H1 (cell line): ENCODE measurements around the gene NFASC. TPM values are rescaled to one million over a fixed set of nuclear protein-coding genes. Genes with fewer than 3 reads are reported as not detected.

Source experiments
- CTCF ChIA-PET: fragments of 300-600 bp; sonication (Branson Sonifier 250); formaldehyde crosslinking; loops from one replicate; lab custom pipeline; 2021; ENCODE audit not compliant: partially characterized antibody; lab: Charles Lee
- POLR2A ChIA-PET: fragments of 300-600 bp; sonication (Branson Sonifier 250); formaldehyde crosslinking; loops from one replicate; lab custom pipeline; 2021; ENCODE audit warnings: inconsistent platforms; ENCODE audit not compliant: partially characterized antibody; lab: Charles Lee
- DNase-seq, 2 experiments: peaks; one replicate each; pipeline versions ENCODE4 v3.0.0 to v3.0.0-alpha.2; 2010 to 2022; ENCODE audit warnings: low spot score in 2 of 2, low read depth in 1 of 2, mixed read lengths in 1 of 2
- FAIRE-seq: peaks from 2 replicates; lab custom pipeline; 2011; peaks lifted over from hg19 to GRCh38; lab: Jason Lieb, UNC
- H2AFZ ChIP-seq: 2 replicates; pipeline ENCODE4 v1.8.1; 2012; ENCODE audit warnings: low read length, inconsistent platforms
- H2AK5ac ChIP-seq: 2 replicates; pipeline ENCODE4 v1.6.1; 2013; ENCODE audit warnings: low read depth, low read length
- H2BK120ac ChIP-seq: replicated peaks from 2 replicates; pipeline ENCODE3; 2013; ENCODE audit warnings: low read depth, low read length, inconsistent platforms
- H2BK12ac ChIP-seq: 2 replicates; pipeline ENCODE4 v1.6.1; 2013; ENCODE audit warnings: low read depth, low read length
- H2BK15ac ChIP-seq: 2 replicates; pipeline ENCODE4 v1.6.1; 2013; ENCODE audit warnings: low read length
- H2BK20ac ChIP-seq: 2 replicates; pipeline ENCODE4 v1.6.1; 2013; ENCODE audit warnings: low read length
- H2BK5ac ChIP-seq: 2 replicates; pipeline ENCODE4 v1.6.1; 2013; ENCODE audit warnings: low read depth, low read length
- H3K14ac ChIP-seq: 2 replicates; pipeline ENCODE4 v1.6.1; 2013; ENCODE audit warnings: inconsistent platforms; ENCODE audit not compliant: insufficient read length
- H3K18ac ChIP-seq: 2 replicates; pipeline ENCODE4 v1.6.1; 2013; ENCODE audit warnings: low read length; ENCODE audit errors: extremely low read depth
- H3K23ac ChIP-seq: 2 replicates; pipeline ENCODE4 v1.6.1; 2013; ENCODE audit warnings: inconsistent platforms; ENCODE audit not compliant: insufficient read length
- H3K23me2 ChIP-seq: 2 replicates; pipeline ENCODE4 v1.6.1; 2013; ENCODE audit warnings: low read depth, low read length
- H3K27ac ChIP-seq: 2 replicates; pipeline ENCODE4 v1.6.1; 2011; ENCODE audit warnings: low read depth, low read length, inconsistent platforms
- H3K27me3 ChIP-seq, 4 experiments: replicated peaks in 1 of 4; 1 replicate in 1 of 4; 2 replicates in 3 of 4; pipeline versions ENCODE4 v1.6.1 to v1.8.1; 2011 to 2013; ENCODE audit warnings: low read length in 3 of 4, mild to moderate bottlenecking in 3 of 4, inconsistent platforms in 2 of 4, mixed read lengths in 2 of 4, moderate library complexity in 1 of 4; ENCODE audit not compliant: control insufficient read depth in 3 of 4, insufficient read depth in 3 of 4; ENCODE audit errors: extremely low read depth in 1 of 4
- H3K36me3 ChIP-seq, 4 experiments: 2 replicates each; pipeline versions ENCODE4 v1.6.1 to v1.8.1; 2011 to 2013; ENCODE audit warnings: mild to moderate bottlenecking in 4 of 4, low read length in 3 of 4, moderate library complexity in 2 of 4, control low read depth in 1 of 4, inconsistent platforms in 1 of 4; ENCODE audit not compliant: insufficient read depth in 4 of 4, control insufficient read depth in 2 of 4
- H3K4ac ChIP-seq: replicated peaks from 2 replicates; pipeline ENCODE3; 2013; ENCODE audit warnings: low read length, low read depth, mixed read lengths, inconsistent platforms; ENCODE audit not compliant: insufficient read length
- H3K4me1 ChIP-seq, 4 experiments: replicated peaks in 1 of 4; 1 replicate in 1 of 4; 2 replicates in 3 of 4; pipeline versions ENCODE4 v1.6.1 to v1.8.1; 2011 to 2013; ENCODE audit warnings: low read length in 3 of 4, inconsistent platforms in 2 of 4, mixed read lengths in 1 of 4; ENCODE audit not compliant: insufficient read depth in 4 of 4, control insufficient read depth in 3 of 4
- H3K4me2 ChIP-seq, 2 experiments: 2 replicates each; pipeline versions ENCODE4 v1.6.1 to v1.8.1; 2011 to 2013; ENCODE audit warnings: low read depth in 2 of 2, low read length in 2 of 2, control low read depth in 1 of 2, inconsistent platforms in 1 of 2, mild to moderate bottlenecking in 1 of 2; ENCODE audit not compliant: insufficient read depth in 1 of 2
- H3K4me3 ChIP-seq, 4 experiments: fragments of 200-600, 300-600 bp in 1 of 4; sonication (generic), shearing (Covaris generic), sonication (Bioruptor Twin) in 1 of 4; 2 replicates each; pipeline versions ENCODE4 v1.5.1 to v1.8.1; 2011 to 2016; ENCODE audit warnings: low read length in 4 of 4, low read depth in 3 of 4, control low read depth in 2 of 4, inconsistent platforms in 2 of 4, mild to moderate bottlenecking in 2 of 4, mixed read lengths in 1 of 4, moderate library complexity in 1 of 4; ENCODE audit not compliant: insufficient read depth in 2 of 4; ENCODE audit errors: extremely low read depth in 1 of 4
- H3K56ac ChIP-seq: replicated peaks from 2 replicates; pipeline ENCODE3; 2013; ENCODE audit warnings: low read depth, mild to moderate bottlenecking, mixed read lengths, low read length, inconsistent platforms; ENCODE audit not compliant: insufficient read length
- H3K79me1 ChIP-seq: 2 replicates; pipeline ENCODE4 v1.6.1; 2013; ENCODE audit warnings: low read depth, low read length, control low read depth
- H3K79me2 ChIP-seq, 2 experiments: 2 replicates each; pipeline versions ENCODE4 v1.6.1 to v1.8.1; 2012 to 2013; ENCODE audit warnings: low read length in 2 of 2, mild to moderate bottlenecking in 2 of 2, inconsistent platforms in 1 of 2; ENCODE audit not compliant: insufficient read depth in 2 of 2, control insufficient read depth in 1 of 2
- H3K9ac ChIP-seq, 4 experiments: replicated peaks in 1 of 4; 1 replicate in 1 of 4; 2 replicates in 3 of 4; pipeline versions ENCODE4 v1.6.1 to v1.8.1; 2011 to 2013; ENCODE audit warnings: low read depth in 3 of 4, low read length in 3 of 4, control low read depth in 2 of 4, mild to moderate bottlenecking in 2 of 4, moderate library complexity in 2 of 4, inconsistent platforms in 1 of 4; ENCODE audit errors: extremely low read depth in 1 of 4
- H3K9me3 ChIP-seq, 2 experiments: 2 replicates each; pipeline versions ENCODE4 v1.6.1 to v1.8.1; 2012 to 2013; ENCODE audit warnings: mild to moderate bottlenecking in 2 of 2, moderate library complexity in 2 of 2, control low read depth in 1 of 2, inconsistent platforms in 1 of 2, low read depth in 1 of 2, low read length in 1 of 2, mixed read lengths in 1 of 2; ENCODE audit not compliant: insufficient read depth in 2 of 2
- H4K20me1 ChIP-seq, 2 experiments: replicated peaks in 1 of 2; 2 replicates each; pipeline versions ENCODE3 to v1.8.1; 2011 to 2013; ENCODE audit warnings: inconsistent platforms in 2 of 2, low read length in 2 of 2, mild to moderate bottlenecking in 1 of 2; ENCODE audit not compliant: insufficient read depth in 2 of 2, control insufficient read depth in 1 of 2
- H4K5ac ChIP-seq: 2 replicates; pipeline ENCODE4 v1.6.1; 2013; ENCODE audit warnings: low read length, low read depth, mixed read lengths, inconsistent platforms; ENCODE audit not compliant: insufficient read length
- H4K8ac ChIP-seq: 2 replicates; pipeline ENCODE4 v1.8.0; 2013; ENCODE audit warnings: mild to moderate bottlenecking, moderate library complexity, low read length, inconsistent platforms; ENCODE audit not compliant: insufficient read depth; ENCODE audit errors: extremely low read depth
- H4K91ac ChIP-seq: replicated peaks from 2 replicates; pipeline ENCODE3; 2013; ENCODE audit warnings: low read length, mixed read lengths, inconsistent platforms; ENCODE audit not compliant: insufficient read length
- BACH1 ChIP-seq: IDR thresholded peaks from 2 replicates; pipeline ENCODE4 v1.6.1; 2012; ENCODE audit warnings: low read length, improper control_type of control experiment
- CEBPB ChIP-seq: IDR thresholded peaks from 2 replicates; pipeline ENCODE4 v1.6.1; 2012; ENCODE audit warnings: low read depth, low read length
- CREB1 ChIP-seq: IDR thresholded peaks from 2 replicates; pipeline ENCODE4 v1.6.1; 2012; ENCODE audit warnings: inconsistent platforms
- CTBP2 ChIP-seq: IDR thresholded peaks from 2 replicates; pipeline ENCODE4 v1.7.0; 2011; ENCODE audit warnings: borderline replicate concordance, mild to moderate bottlenecking, moderate library complexity, mixed read lengths, low read length; ENCODE audit not compliant: insufficient read depth, insufficient read length
- JUN ChIP-seq: IDR thresholded peaks from 2 replicates; pipeline ENCODE4 v1.6.1; 2011; ENCODE audit warnings: low read depth, mild to moderate bottlenecking, improper control_type of control experiment, low read length
- KDM5A ChIP-seq: fragments of 200-600 bp; IDR thresholded peaks from 2 replicates; pipeline ENCODE4 v1.7.1; 2012; ENCODE audit warnings: mild to moderate bottlenecking, low read length, inconsistent platforms, mixed read lengths
- NRF1 ChIP-seq: IDR thresholded peaks from 2 replicates; pipeline ENCODE4 v1.6.1; 2011; ENCODE audit warnings: mild to moderate bottlenecking, low read depth, low read length, improper control_type of control experiment
- RFX5 ChIP-seq: IDR thresholded peaks from 2 replicates; pipeline ENCODE4 v1.6.1; 2011; ENCODE audit warnings: low read depth, low read length, improper control_type of control experiment, borderline replicate concordance
- SAP30 ChIP-seq: fragments of 300-600 bp; sonication (generic); IDR thresholded peaks from 2 replicates; pipeline ENCODE4 v1.7.1; 2012; ENCODE audit warnings: low read length, moderate library complexity, mild to moderate bottlenecking, inconsistent platforms; ENCODE audit not compliant: insufficient read depth, insufficient replicate concordance
- SIN3A ChIP-seq, 2 experiments: IDR thresholded peaks in 1 of 2; conservative IDR thresholded peaks in 1 of 2; 2 replicates each; pipeline ENCODE4 v1.6.1; 2011 to 2012; ENCODE audit warnings: low read length in 2 of 2, improper control_type of control experiment in 1 of 2, low read depth in 1 of 2, mild to moderate bottlenecking in 1 of 2
- SIRT6 ChIP-seq: IDR thresholded peaks from one replicate; pipeline ENCODE4 v1.7.1; 2012; ENCODE audit warnings: low read length, inconsistent platforms
- SP2 ChIP-seq: IDR thresholded peaks from 2 replicates; pipeline ENCODE4 v1.6.1; 2012; ENCODE audit warnings: mild to moderate bottlenecking, low read length, inconsistent platforms
- TBP ChIP-seq: IDR thresholded peaks from 2 replicates; pipeline ENCODE4 v1.6.1; 2011; ENCODE audit warnings: low read depth, low read length, improper control_type of control experiment
- TCF12 ChIP-seq: IDR thresholded peaks from 2 replicates; pipeline ENCODE4 v1.6.1; 2011; ENCODE audit warnings: low read depth, mild to moderate bottlenecking, low read length
- WGBS, 2 experiments: shearing (Covaris generic) in 1 of 2; methylation state at CpG; one replicate each; pipeline versions ENCODE4 v1.1.6 to v1.1.7; 2013 to 2015; ENCODE audit warnings: low lambda C conversion rate in 2 of 2, mixed read lengths in 2 of 2, inconsistent platforms in 1 of 2, low coverage in 1 of 2, missing lambda C conversion rate in 1 of 2; ENCODE audit not compliant: insufficient replicate concordance in 2 of 2, insufficient coverage in 1 of 2, insufficient read length in 1 of 2; ENCODE audit errors: extremely low coverage in 1 of 2, missing lambda C conversion rate in 1 of 2; 5-methylcytosine and 5-hydroxymethylcytosine counted together
- polyA plus RNA-seq, 7 experiments: library from polyadenylated mRNA; depleted of rRNA in 3 of 7; stranded (reverse) in 5 of 7; unstranded in 2 of 7; fragments of >200 nt in 5 of 7; fragments of 200-250 nt in 2 of 7; gene quantifications; 1 replicate in 5 of 7; 2 replicates in 1 of 7; 4 replicates in 1 of 7; pipeline versions ENCODE4 v1.2.1 to v1.2.3, GENCODE V29; 2011 to 2013; ENCODE audit warnings: missing spikeins in 2 of 7, mixed read lengths in 2 of 7
- total RNA-seq: library from RNA; stranded (reverse); fragmentation: NEBNext Ultra II Directional; extraction: Animal tissue kit (Norgen Biotek cat#: 25700); gene quantifications from 2 replicates; pipeline ENCODE4 v1.2.1, GENCODE V29; 2021
- TF ChIP-seq, protein P1 (sequence below): IDR thresholded peaks from 2 replicates; pipeline ENCODE4 v1.6.1; 2011; ENCODE audit warnings: low read depth, mild to moderate bottlenecking, low read length; ENCODE audit not compliant: insufficient read depth

Gene NFASC
- total and polyA plus RNA-seq, 2 of the 8 experiments (the other 6 are each of a cell fraction or from before 2014, with no cell fraction given) = 5.0 to 15.2 TPM

DNA sequence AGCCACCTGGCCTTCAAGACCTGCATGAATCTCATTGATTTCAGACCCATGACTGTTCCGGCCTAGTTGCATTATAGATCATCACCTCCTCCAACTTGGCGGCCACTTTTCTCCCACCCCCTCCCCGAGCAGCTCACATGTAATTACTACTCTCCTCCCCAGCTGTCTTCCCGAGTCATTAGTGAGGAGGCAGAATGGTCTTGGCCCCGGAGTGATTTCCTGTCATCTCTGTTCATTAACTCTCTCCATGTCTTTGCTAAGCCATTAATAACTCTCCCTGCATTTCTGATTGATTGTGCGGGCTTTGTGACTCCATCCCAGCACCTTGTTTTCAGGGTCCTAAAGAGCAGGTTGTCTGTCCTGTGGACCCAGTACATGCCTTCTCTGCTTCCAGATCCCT is 96.8 kb downstream of the NFASC start:
- no peaks in the 10 kb centered on the region for H3K9me3 ChIP-seq
- no peak overlapping the region for H4K5ac ChIP-seq
- H3K79me2 ChIP-seq = no peaks in the 10 kb centered on the region
- H4K91ac ChIP-seq = no peak overlapping the region
- no peaks in the 10 kb centered on the region for H4K20me1 ChIP-seq
- WGBS, 2 experiments = 95% methylated on average over 6 of the region's 6 CpGs; no CpG with 5 or more reads in 1 of the 2 experiments
- DNase-seq (no peak), FAIRE-seq (no peak)
- no peak overlapping the region for H3K23ac ChIP-seq
- H3K27me3 ChIP-seq = no peaks in the 10 kb centered on the region
- H2BK5ac ChIP-seq = no peak overlapping the region
- no peak overlapping the region for H3K18ac ChIP-seq
- no peak overlapping the region; the same call in 1 of the 2 replicates for H4K8ac ChIP-seq
- H2BK15ac ChIP-seq = no peak overlapping the region
- no peak overlapping the region for H2BK12ac ChIP-seq
- no peak overlapping the region for H2BK20ac ChIP-seq
- H3K4ac ChIP-seq = no peak overlapping the region
- no peaks in the 10 kb centered on the region for H3K23me2 ChIP-seq
- ChIA-PET POLR2A (interaction anchor here (0.6 kb wide), 1 partner anchor 375 kb away, joined by 3 read pairs; no protein-coding TSS in a partner anchor), CTCF (interaction anchor here (0.8 to 13.0 kb wide), 11 partner anchors 7 to 357 kb away, joined by 3 to 112 read pairs (median 5); no protein-coding TSS in a partner anchor)
- H3K27ac ChIP-seq = no peak overlapping the region
- no peak overlapping the region for H2BK120ac ChIP-seq
- no peak overlapping the region for H2AFZ ChIP-seq
- H3K9ac ChIP-seq = no peak overlapping the region
- H3K14ac ChIP-seq = no peak overlapping the region
- no peaks in the 10 kb centered on the region for H3K36me3 ChIP-seq
- no peak overlapping the region for H2AK5ac ChIP-seq
- no peaks in the 10 kb centered on the region for H3K79me1 ChIP-seq
- H3K56ac ChIP-seq = no peak overlapping the region
- H3K4me1 ChIP-seq = no peaks in the 10 kb centered on the region
- TF ChIP-seq CREB1 (no peak), SIN3A (conservative IDR thresholded peaks at IDR 0.05 in 1 of 2, IDR thresholded peaks at IDR 0.05 in 1 of 2; ENCODE audit: low read depth in 1 of 2, low read length in 2 of 2) (no peak), SP2 (no peak), BACH1 (no peak), CTBP2 (no peak), JUN (no peak), SIRT6 (no peak), RFX5 (no peak), CEBPB (no peak), NRF1 (no peak), TCF12 (no peak), KDM5A (no peak), TBP (no peak), SAP30 (no peak)
- TF ChIP-seq, protein P1, sequence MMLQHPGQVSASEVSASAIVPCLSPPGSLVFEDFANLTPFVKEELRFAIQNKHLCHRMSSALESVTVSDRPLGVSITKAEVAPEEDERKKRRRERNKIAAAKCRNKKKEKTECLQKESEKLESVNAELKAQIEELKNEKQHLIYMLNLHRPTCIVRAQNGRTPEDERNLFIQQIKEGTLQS = no peak
- H3K4me3 ChIP-seq = no peak overlapping the region
- no peak overlapping the region for H3K4me2 ChIP-seq
